Stimulated activated CD8-positive, alpha-beta memory T cell treated with anti-CD3 and anti-CD28 coated beads, Interleukin-7, amount 100 ng/mL, for 24 hours (primary cell): Measurements from ENCODE around the gene SURF4.

Experiments
- DNase-seq: peaks from one replicate; pipeline ENCODE4 v3.0.0-alpha.2; 2020; ENCODE audit warnings: low read depth

The SURF4 gene

DNA sequence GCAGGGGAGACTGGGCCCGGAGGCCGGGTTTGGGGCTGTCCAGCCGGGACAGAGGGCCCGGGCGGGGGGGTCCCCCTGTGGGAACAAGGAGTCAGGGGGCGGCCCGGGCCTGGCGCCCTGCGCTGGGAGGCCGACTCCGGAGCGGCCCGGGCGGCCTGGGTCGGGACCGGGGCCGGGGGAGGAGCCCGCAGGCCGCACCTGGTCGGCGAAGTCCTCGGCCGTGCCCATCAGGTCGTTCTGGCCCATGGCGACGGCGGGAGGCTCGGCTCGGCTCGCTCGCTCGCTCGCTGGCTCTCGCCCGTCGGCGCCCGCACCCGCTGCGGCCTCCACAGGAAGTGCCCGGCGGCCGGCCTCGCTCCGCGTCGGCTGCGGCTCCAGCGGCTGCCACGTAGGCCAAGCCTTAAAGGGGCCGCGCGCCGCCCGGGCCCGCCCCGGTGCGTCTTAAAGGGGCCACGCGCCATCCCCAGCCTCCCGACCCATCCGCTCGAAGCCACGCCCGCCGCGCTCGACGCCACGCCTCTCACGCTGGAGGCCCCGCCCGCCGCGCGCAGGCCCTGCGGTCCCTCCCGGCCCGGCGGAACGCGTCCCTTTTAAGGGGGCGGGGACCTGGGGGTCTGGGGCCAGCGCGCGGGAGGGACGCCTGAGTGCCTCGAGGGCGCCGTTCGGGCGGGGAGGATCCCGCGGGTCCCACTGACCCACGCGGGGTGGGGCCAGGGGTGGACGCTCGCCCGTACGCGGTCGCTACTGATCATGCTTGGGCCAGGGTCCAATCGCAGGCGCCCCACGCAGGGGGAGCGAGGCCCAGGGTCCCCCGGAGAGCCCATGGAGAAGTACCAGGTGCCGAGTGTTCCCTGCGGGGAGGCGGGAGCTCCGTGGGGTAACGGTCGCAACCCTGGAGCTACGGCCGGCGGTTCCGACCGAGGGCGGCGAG is at the start of gene SURF4, which contains the start of gene STKLD1:
Gene SURF4, minus strand, starts transcription at position 337 of the 931 bp plus-strand sequence. Its CDS starts 91 bp downstream, at position 246.
Gene STKLD1, plus strand, starts transcription at position 643 of the 931 bp plus-strand sequence. Its CDS starts 108 bp downstream, at position 751.
- peak; percentile 90 for DNase-seq

DNA sequence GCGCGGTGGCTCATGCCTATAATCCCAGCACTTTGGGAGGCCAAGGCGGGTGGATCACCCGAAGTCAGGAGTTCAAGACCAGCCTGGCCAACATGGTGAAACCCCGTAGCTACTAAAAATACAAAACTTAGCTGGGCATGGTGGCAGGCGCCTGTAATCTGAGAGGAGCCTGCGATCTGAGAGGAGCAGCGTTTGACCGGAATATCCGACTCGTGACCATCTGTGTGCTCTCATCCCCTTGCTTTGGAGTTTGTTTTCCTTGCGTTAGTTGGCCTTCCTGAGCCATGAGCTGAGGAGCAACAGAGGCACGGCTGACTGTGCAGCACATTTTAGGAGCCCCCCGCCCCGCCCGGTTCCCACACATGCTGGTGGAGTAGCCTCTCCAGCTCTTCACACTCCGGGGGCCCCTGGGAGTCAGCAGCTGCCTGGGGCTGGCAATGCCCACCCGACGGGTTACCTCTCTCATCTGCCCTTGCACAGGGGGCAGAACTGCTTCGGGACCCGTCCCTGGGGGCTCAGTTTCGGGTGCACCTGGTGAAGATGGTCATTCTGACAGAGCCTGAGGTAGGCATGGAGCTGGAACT is 49.3 kb upstream of the SURF4 start:
- DNase-seq = no peak

GRCh38 chr9:133424187-133424586 is 48.3 kb upstream of the SURF4 start:
- no peak for DNase-seq

DNA sequence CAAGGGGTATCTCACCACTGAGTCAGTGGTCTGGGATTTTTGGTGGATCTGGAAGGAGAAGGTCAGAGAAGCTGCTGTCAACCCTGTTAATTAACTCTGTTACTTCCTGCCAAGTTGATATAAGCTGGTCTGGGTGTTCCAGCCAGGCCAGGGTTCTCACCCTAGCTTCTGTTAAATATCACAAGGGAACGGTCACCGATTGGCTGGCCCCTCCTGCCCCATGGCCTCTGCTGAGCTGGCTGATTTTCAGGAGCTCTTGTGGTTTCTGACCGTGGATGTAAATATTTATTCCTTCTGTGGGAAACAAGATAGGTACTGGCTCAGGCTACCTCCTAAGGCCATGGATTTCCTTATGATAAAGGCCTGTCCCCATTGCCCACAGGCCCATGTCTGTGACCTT is 47.4 kb upstream of the SURF4 start:
- no peak for DNase-seq

- DNase-seq = no peak
These were observed 46.0 kb upstream of the SURF4 start, which contains the start of gene ADAMTS13 for GRCh38 chr9:133421615-133422542. Gene ADAMTS13, plus strand, starts transcription at chr9:133422367. Its CDS starts 77 bp downstream, at chr9:133422444.

GRCh38 chr9:133420392-133420827 is 44.5 kb upstream of the SURF4 start:
- DNase-seq = no peak

DNA sequence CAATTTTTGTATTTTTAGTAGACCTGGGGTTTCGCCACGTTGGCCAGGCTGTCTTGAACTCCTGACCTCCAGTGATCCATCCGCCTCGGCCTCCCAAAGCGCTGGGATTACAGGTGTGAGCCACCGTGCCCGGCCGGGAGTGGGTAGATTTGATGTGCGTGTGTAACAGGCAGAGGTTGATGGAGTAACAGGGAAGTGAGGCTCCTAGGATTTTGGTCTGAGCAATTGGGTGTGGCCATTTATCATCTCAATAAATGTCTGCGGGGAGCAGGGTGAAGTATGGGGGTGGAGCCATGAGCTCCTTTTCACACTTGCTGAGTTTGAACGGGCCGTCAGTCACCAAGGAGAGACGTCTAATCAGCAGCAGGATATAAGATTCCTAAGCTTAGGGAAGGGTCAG is 43.1 kb upstream of the SURF4 start:
- DNase-seq = no peak

DNA sequence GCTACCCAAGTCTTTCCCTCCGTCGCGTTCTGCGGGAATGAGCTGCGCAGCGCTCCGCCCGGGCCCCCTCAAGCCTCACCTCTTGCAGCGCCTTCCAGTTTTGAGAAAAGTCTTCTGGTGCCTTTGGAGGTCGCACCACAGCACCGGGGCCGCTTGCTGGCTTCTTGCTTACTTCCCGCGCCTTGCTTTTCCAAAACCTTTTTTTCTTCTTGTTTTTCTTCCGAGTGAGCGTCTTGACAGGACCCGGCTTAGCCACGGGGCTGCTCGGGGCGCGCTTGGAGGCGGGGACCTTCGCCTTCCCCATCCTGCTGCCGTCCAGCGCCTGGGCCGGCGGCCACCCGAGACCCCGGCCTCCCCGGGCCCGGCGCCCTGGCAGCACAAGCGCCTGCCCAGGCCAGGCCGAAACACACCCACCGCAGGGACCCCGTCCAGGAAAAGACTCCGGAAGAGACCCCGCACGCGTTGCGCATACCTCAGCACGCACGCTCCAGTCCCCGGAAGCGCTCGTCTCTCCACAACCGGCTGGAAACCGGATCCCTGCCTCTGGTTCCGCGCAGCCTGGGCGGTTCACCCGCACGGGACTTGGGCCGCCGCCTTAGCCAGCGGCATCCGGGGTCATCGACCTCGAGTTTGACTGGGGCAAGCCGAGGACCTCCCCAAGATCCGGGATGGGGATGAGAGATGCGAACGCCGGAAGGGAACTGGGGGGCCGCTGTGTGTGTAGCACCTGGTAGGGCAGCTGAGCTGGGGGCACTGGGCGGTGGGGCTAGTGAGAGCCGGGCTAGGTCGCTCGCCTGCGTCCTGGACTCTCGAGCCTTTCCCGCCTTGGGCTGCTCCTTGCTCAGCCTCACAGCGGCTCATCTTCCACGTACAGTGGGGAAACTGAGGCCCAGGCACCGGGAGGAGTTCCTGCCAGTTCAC is 41.9 kb upstream of the SURF4 start, which contains the start of gene REXO4:
Gene REXO4, minus strand, starts transcription at position 470 of the 921 bp plus-strand sequence. Its CDS starts 166 bp downstream, at position 304.
- peak; percentile 74 for DNase-seq

- no peak for DNase-seq
These were observed 39.3 kb upstream of the SURF4 start for GRCh38 chr9:133415170-133415569.

DNA sequence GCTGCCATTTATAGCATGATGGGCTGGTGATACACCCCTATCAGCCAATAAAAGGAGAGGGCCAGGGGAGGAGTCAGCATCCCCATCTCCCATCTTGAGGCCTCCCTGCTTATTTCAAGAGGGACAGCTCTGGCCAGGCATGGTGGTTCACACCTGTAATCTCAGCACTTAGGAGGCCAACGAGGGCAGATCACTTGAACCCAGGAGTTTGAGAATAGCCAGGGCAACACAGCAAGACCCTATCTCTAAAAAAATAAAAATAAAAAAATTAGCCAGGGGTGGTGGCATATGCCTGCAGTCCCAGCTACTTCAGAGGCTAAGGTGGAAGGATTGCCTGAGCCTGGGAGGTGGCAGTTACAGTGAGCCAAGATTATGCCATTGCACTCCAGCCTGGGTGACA is 32.2 kb upstream of the SURF4 start:
- DNase-seq = no peak

DNA sequence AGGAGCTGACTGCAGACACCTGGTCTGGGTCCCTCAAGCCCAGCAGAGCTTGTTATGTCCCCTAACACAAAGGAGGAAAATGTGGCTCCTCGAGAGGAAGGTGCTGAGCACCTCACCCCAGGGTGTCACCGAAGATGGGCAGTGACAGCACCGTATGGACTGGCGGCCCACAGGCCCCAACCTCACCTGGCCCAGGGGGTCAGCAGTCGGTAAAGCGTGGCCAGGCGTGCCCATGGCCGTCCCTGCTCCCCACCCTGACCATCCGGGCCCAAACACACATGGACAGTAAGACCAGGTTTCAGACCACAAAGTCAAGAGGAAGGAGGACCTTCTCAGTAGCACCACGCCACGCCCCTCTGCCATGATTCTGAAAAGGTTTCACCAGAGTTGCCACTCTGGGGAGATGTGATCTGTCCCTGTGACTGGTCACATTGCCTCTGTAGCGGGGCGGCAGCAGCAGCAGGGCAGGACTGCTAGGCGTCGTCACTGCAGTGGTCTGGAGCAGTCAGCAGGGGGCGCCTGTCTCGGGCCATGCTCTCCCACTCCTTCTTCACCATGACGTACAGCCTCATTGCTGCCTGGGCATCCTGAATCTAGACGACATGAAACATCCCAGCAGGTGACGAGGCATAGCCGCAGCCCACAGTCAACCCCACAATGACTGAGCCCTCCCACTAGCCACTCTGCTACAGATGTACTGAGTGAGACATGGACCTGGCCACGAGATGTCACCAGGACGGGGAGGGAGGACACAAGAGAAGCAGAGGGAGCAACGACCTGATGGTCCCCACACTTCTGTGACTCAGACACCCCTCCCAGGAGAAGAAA is 30.8 kb upstream of the SURF4 start:
- peak; percentile 66 for DNase-seq

GRCh38 chr9:133405508-133406438 is 29.9 kb upstream of the SURF4 start:
- no peak for DNase-seq

DNA sequence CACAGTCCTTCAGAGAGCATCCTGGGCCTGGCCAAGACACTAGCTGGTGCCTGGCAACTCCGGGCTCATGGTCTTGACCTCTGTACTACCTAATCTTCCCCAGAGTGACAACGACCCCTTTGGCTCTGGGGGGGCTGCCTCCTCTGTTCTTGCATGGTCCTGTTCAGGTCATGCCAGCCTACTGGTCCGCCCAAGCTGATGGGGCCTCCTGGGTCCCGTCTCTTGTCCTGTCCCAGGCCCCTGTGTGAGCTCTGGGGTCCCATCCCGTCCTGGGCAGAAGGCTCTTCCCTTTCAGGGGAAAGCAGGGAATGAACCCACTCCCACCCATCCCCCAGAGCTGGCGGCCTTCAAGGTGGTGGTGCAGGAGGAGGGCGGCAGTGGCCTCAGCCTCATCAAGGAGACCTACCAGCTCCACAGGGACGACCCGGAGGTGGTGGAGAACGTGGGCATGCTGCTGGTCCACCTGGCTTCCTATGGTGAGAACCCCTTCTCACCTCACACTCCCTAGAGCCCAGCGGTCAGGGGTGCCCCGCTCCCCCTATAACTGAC is 28.7 kb upstream of the SURF4 start:
- no peak for DNase-seq

DNA sequence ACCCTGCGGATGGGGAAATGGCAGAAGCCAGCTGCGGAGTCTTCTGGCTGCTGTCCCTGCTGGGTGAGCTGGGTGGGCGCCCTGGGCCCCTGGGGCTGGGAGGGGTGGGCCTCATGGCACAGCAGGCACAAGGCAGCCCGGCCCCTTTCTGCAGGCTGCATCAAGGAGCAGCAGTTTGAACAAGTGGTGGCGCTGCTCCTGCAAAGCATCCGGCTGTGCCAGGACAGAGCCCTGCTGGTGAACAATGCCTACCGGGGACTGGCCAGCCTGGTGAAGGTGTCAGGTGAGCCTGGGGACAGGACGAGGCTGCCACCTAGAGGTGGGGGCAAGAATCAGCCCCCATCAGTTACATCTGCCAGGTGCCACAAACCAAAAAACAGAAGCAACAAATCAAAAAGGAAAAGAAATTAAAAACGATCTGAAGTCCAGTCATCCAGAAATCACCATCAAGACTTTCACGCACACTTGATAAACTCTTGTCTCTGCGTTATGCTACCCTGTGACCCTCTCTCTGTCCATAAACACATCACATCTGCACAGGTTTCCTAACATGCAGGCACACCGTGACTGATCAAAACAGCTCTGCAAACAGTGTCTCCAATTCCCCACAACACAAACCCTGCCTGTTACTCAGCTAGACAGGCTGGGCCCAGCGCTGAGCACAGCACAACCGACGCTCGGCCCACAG is 28.1 kb upstream of the SURF4 start:
- DNase-seq = peak; percentile 26

GRCh38 chr9:133402689-133403088 is 26.8 kb upstream of the SURF4 start:
- DNase-seq = no peak

GRCh38 chr9:133401588-133401987 is 25.7 kb upstream of the SURF4 start:
- DNase-seq = no peak

DNA sequence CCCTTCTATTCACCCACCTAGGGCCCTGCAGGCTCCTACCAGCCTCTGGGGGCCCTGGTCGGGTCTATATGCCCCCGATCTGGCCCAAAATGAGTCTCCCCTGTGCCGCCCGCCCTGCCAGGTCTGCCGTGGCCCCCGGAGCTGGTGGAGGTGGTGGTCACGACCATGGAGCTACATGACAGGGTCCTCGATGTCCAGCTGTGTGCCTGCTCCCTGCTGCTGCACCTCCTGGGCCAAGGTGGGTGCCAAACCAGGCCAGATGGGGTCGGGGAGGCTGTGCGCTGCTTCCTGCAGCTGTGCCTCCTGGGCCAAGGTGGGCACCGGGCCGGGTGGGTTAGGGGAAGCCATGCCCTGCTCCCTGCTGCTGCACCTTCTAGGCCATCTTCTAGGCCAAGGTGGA is 24.4 kb upstream of the SURF4 start:
- no peak for DNase-seq

GRCh38 chr9:133397895-133398294 is 22.0 kb upstream of the SURF4 start:
- no peak for DNase-seq
